ENCODE measurements around the gene ZNF385D. TPM values are rescaled to one million over a fixed set of nuclear protein-coding genes. Genes with fewer than 3 reads are reported as not detected.

Gene ZNF385D
- total RNA-seq, 1 donor: 1.7 TPM

GRCh38 chr3:21613372-21614070, 137.5 kb downstream of the ZNF385D start:
- no peak overlapping the region for H3K4me3 ChIP-seq (ENCODE audit: low read depth, low read length)
- no peak for TF ChIP-seq CTCF (IDR thresholded peaks at IDR 0.05; ENCODE audit: insufficient read depth, low read depth, low read length)
- no peak for DNase-seq (ENCODE audit: low read depth)

GRCh38 chr3:21601178-21601577, 149.8 kb downstream of the ZNF385D start:
- H3K4me3 ChIP-seq (ENCODE audit: low read depth, low read length): no peak overlapping the region
- no peak for DNase-seq (ENCODE audit: low read depth)
- no peak for TF ChIP-seq CTCF (IDR thresholded peaks at IDR 0.05; ENCODE audit: insufficient read depth, low read depth, low read length)

DNA sequence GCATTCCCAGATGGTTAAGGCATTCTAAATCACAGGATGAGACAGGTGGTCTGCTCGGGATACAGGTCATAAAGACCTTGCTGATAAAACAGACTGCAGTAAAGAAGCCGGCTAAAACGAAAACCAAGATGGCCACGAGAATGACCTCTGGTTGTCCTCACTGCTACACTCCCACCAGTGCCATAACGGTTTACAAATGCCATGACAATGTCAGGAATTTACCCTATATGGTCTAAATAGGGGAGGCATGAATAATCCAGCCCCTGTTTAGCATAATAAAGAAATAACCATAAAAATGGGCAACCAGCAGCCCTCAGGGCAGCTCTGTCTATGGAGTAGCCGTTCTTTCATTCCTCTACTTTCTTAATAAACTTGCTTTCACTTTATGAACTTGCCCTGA, 151.1 kb downstream of the ZNF385D start:
- DNase-seq (ENCODE audit: low read depth): no peak
- TF ChIP-seq CTCF (IDR thresholded peaks at IDR 0.05; ENCODE audit: insufficient read depth, low read depth, low read length): no peak
- H3K4me3 ChIP-seq (ENCODE audit: low read depth, low read length): no peak overlapping the region

DNA sequence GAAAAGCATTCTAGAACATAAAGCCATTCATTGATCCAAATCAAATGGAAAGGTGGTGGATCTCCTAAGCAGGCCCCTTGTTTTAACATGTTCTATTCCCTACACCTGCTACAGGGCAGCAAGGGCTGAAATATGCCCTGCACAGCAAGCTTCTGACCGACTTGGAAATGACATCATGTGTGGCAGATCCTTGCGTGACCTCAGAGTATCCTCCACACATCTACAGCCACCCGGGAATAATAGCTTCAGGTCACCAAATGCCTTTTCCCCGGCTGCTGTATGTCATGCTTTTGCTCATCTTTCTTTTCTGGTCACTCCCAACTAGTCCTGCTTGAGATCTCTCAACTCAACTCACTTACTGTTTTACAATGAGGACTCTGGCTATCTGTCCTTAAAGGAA, 158.2 kb downstream of the ZNF385D start:
- no peak overlapping the region for H3K4me3 ChIP-seq (ENCODE audit: low read depth, low read length)
- TF ChIP-seq CTCF (IDR thresholded peaks at IDR 0.05; ENCODE audit: insufficient read depth, low read depth, low read length): no peak
- no peak for DNase-seq (ENCODE audit: low read depth)

DNA sequence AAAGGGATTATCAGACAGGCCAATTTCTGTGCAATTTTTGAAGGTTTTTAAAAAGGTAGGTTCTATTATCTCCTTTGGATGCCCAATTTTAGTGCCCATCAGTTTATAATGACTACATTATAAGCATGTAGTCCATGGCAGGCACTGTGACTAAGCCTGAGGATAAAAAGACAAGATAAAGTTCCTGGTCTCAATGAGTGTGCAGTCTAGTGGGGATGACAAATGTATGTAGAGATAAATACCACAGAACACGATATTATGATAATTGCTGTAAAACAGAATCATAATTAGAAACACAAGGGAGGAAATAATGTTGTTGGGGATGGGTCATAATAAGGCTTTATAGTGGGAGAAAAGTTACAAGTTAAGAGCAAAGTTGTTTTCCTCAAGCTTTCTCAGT, 163.1 kb downstream of the ZNF385D start:
- TF ChIP-seq CTCF (IDR thresholded peaks at IDR 0.05; ENCODE audit: insufficient read depth, low read depth, low read length): no peak
- DNase-seq (ENCODE audit: low read depth): no peak
- H3K4me3 ChIP-seq (ENCODE audit: low read depth, low read length): no peak overlapping the region

GRCh38 chr3:21585216-21585740, 165.7 kb downstream of the ZNF385D start:
- no peak for TF ChIP-seq CTCF (IDR thresholded peaks at IDR 0.05; ENCODE audit: insufficient read depth, low read depth, low read length)
- DNase-seq (ENCODE audit: low read depth): no peak
- no peak overlapping the region for H3K4me3 ChIP-seq (ENCODE audit: low read depth, low read length)

DNA sequence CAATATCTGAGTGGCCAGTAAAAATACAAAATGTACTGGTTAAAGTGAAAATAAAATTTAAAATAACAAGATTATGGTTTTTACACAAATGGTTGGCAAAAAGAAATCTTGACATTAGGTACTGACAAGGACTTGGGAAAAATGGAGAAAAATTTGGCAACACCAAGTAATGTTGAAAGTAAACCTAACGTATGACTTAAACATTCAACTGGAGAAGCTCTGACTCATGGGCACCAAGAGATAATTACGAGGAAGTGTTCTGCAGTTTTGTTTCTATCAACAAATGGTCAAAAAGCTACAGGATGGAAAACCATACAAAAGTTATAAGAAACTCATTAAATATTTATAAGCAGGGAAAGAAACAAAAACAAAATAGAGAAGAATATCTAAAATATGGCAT, 177.7 kb downstream of the ZNF385D start:
- no peak for DNase-seq (ENCODE audit: low read depth)
- no peak for TF ChIP-seq CTCF (IDR thresholded peaks at IDR 0.05; ENCODE audit: insufficient read depth, low read depth, low read length)
- no peak overlapping the region for H3K4me3 ChIP-seq (ENCODE audit: low read depth, low read length)

Data from fibroblast of villous mesenchyme (primary cell).